Stimulated activated naive CD8-positive, alpha-beta T cell treated with anti-CD3 and anti-CD28 coated beads, Interleukin-15, Interleukin-2, amounts not matched to agents 100 ng/mL and 50 ng/mL, for 24 hours (primary cell): ENCODE results near the gene DNALI1.

Experiments used
- H3K27ac Mint-ChIP-seq: one replicate; pipeline ENCODE4 v1.8.0; 2021; ENCODE audit warnings: mild to moderate bottlenecking, mixed read lengths
- H3K27me3 Mint-ChIP-seq: one replicate; pipeline ENCODE4 v1.8.0; 2021; ENCODE audit warnings: mixed read lengths
- H3K36me3 Mint-ChIP-seq: one replicate; pipeline ENCODE4 v1.8.0; 2021; ENCODE audit warnings: low read depth, mixed read lengths
- H3K4me1 Mint-ChIP-seq: one replicate; pipeline ENCODE4 v1.8.0; 2021; ENCODE audit warnings: low read depth, mixed read lengths
- H3K4me3 Mint-ChIP-seq: one replicate; pipeline ENCODE4 v1.8.0; 2021; ENCODE audit warnings: mild to moderate bottlenecking, mixed read lengths
- H3K9me3 Mint-ChIP-seq: one replicate; pipeline ENCODE4 v1.8.0; 2021; ENCODE audit warnings: mixed read lengths

DNALI1 gene

GRCh38 chr1:37605806-37606474 is 49.2 kb downstream of the DNALI1 start:
- H3K27ac Mint-ChIP-seq, result no peak overlapping the region
- no peaks in the 10 kb centered on the region for H3K36me3 Mint-ChIP-seq
- H3K4me3 Mint-ChIP-seq, result no peak overlapping the region

GRCh38 chr1:37606481-37607263 is 49.9 kb downstream of the DNALI1 start:
- H3K4me1 Mint-ChIP-seq, result no peaks in the 10 kb centered on the region
- no peak overlapping the region for H3K27ac Mint-ChIP-seq
- H3K4me3 Mint-ChIP-seq, result no peak overlapping the region
- no peaks in the 10 kb centered on the region for H3K9me3 Mint-ChIP-seq
- peaks cover 5% of the 10 kb centered on the region for H3K27me3 Mint-ChIP-seq
- H3K36me3 Mint-ChIP-seq, result no peaks in the 10 kb centered on the region

More at GRCh38 chr1:37605806-37606474, 49.2 kb downstream of the DNALI1 start:
- Mint-ChIP-seq H3K9me3 (no peaks in the 10 kb centered on the region), H3K27me3 (peaks cover 5% of the 10 kb centered on the region), H3K4me1 (no peaks in the 10 kb centered on the region)

GRCh38 chr1:37609002-37609401 is 52.3 kb downstream of the DNALI1 start:
- H3K4me1 Mint-ChIP-seq, result no peaks in the 10 kb centered on the region
- H3K27me3 Mint-ChIP-seq, result no peaks in the 10 kb centered on the region
- no peak overlapping the region for H3K27ac Mint-ChIP-seq
- no peaks in the 10 kb centered on the region for H3K36me3 Mint-ChIP-seq
- no peaks in the 10 kb centered on the region for H3K9me3 Mint-ChIP-seq
- no peak overlapping the region for H3K4me3 Mint-ChIP-seq

- no peaks in the 10 kb centered on the region for H3K4me1 Mint-ChIP-seq
- peaks cover under 1% of the 10 kb centered on the region for H3K27me3 Mint-ChIP-seq
- no peak overlapping the region for H3K4me3 Mint-ChIP-seq
- no peak overlapping the region for H3K27ac Mint-ChIP-seq
- no peaks in the 10 kb centered on the region for H3K36me3 Mint-ChIP-seq
- no peaks in the 10 kb centered on the region for H3K9me3 Mint-ChIP-seq
Measured at GRCh38 chr1:37609994-37610393, 53.3 kb downstream of the DNALI1 start.

GRCh38 chr1:37612186-37612585 is 55.4 kb downstream of the DNALI1 start:
- Mint-ChIP-seq H3K4me1 (no peaks in the 10 kb centered on the region), H3K27me3 (peaks cover 21% of the 10 kb centered on the region), H3K4me3 (no peak overlapping the region), H3K9me3 (no peaks in the 10 kb centered on the region), H3K27ac (no peak overlapping the region), H3K36me3 (no peaks in the 10 kb centered on the region)

- Mint-ChIP-seq H3K27me3 (peaks cover 34% of the 10 kb centered on the region), H3K36me3 (no peaks in the 10 kb centered on the region), H3K4me3 (no peak overlapping the region), H3K4me1 (no peaks in the 10 kb centered on the region), H3K9me3 (no peaks in the 10 kb centered on the region), H3K27ac (no peak overlapping the region)
Measured at GRCh38 chr1:37614105-37614504, 57.4 kb downstream of the DNALI1 start.

- peaks cover 41% of the 10 kb centered on the region for H3K27me3 Mint-ChIP-seq
- H3K27ac Mint-ChIP-seq, result no peak overlapping the region
- no peaks in the 10 kb centered on the region for H3K9me3 Mint-ChIP-seq
- H3K4me1 Mint-ChIP-seq, result no peaks in the 10 kb centered on the region
- no peak overlapping the region for H3K4me3 Mint-ChIP-seq
- H3K36me3 Mint-ChIP-seq, result no peaks in the 10 kb centered on the region
Measured at GRCh38 chr1:37616330-37616729, 59.6 kb downstream of the DNALI1 start.
